Neural progenitor cell (in vitro differentiated cells): Measurements from ENCODE around the gene TAS2R41.

Experiments
- CTCF ChIP-seq: fragments of 200-600 bp; sonication (generic); IDR thresholded peaks from 2 replicates; pipeline ENCODE4 v1.5.1; 2017; ENCODE audit warnings: antibody characterized with exemption, mild to moderate bottlenecking
- EZH2 ChIP-seq: fragments of 200-600 bp; sonication (generic); IDR thresholded peaks from 2 replicates; pipeline ENCODE4 v1.6.1; 2017; ENCODE audit warnings: antibody characterized with exemption, mild to moderate bottlenecking, moderate library complexity

GRCh38 chr7:143505838-143506237 is 28.2 kb downstream of the TAS2R41 start:
- no peak for TF ChIP-seq CTCF
- TF ChIP-seq EZH2: no peak
